C4-2B (cell line): ENCODE results near the gene ELOVL6.

ENCODE experiments used
- ZFX ChIP-seq: fragments of 450-650 bp; IDR thresholded peaks from 2 replicates; pipeline ENCODE4 v1.6.1; 2017
- TF ChIP-seq, protein P1 (sequence below): fragments of 450-650 bp; conservative IDR thresholded peaks from 2 replicates; pipeline ENCODE4 v1.5.1; 2017; ENCODE audit warnings: mild to moderate bottlenecking

DNA sequence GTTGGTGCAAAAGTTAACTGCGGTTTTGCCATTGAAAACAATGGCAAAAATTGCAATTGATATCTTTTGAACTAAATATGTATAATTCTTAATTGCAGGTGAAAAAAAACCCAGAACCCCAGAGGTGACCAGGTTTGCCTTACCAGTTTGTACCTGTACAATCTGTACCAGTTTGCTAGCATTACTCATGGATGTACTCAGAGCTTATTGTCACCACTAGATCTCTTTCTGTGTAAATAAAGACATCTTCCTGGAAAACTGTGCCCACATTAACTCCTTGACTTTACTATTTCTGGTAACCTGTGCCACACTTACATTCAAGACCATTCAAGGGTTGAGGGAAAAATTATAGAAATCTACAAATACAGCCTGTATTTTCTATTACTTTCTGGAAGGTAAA, 139.7 kb downstream of the ELOVL6 start:
- TF ChIP-seq, protein P1, sequence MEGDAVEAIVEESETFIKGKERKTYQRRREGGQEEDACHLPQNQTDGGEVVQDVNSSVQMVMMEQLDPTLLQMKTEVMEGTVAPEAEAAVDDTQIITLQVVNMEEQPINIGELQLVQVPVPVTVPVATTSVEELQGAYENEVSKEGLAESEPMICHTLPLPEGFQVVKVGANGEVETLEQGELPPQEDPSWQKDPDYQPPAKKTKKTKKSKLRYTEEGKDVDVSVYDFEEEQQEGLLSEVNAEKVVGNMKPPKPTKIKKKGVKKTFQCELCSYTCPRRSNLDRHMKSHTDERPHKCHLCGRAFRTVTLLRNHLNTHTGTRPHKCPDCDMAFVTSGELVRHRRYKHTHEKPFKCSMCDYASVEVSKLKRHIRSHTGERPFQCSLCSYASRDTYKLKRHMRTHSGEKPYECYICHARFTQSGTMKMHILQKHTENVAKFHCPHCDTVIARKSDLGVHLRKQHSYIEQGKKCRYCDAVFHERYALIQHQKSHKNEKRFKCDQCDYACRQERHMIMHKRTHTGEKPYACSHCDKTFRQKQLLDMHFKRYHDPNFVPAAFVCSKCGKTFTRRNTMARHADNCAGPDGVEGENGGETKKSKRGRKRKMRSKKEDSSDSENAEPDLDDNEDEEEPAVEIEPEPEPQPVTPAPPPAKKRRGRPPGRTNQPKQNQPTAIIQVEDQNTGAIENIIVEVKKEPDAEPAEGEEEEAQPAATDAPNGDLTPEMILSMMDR = no peak
- TF ChIP-seq ZFX = no peak
